Rectal smooth muscle tissue (tissue), 1 donor: ENCODE measurements around the gene TTC7B.

Source experiments
- H3K27ac ChIP-seq: one replicate; pipeline ENCODE4 v1.7.0; 2013; ENCODE audit warnings: low read depth, low read length, inconsistent platforms
- H3K27me3 ChIP-seq: one replicate; pipeline ENCODE4 v1.7.0; 2013; ENCODE audit warnings: low read length; ENCODE audit not compliant: control insufficient read depth, insufficient read depth
- H3K36me3 ChIP-seq: one replicate; pipeline ENCODE4 v1.7.0; 2013; ENCODE audit warnings: low read length; ENCODE audit not compliant: control insufficient read depth, insufficient read depth
- H3K4me1 ChIP-seq: one replicate; pipeline ENCODE4 v1.7.0; 2013; ENCODE audit warnings: low read length; ENCODE audit not compliant: control insufficient read depth, insufficient read depth
- H3K4me3 ChIP-seq: one replicate; pipeline ENCODE4 v1.7.0; 2013; ENCODE audit warnings: low read length
- H3K9ac ChIP-seq: one replicate; pipeline ENCODE4 v1.7.0; 2013; ENCODE audit warnings: low read length

The TTC7B gene

DNA sequence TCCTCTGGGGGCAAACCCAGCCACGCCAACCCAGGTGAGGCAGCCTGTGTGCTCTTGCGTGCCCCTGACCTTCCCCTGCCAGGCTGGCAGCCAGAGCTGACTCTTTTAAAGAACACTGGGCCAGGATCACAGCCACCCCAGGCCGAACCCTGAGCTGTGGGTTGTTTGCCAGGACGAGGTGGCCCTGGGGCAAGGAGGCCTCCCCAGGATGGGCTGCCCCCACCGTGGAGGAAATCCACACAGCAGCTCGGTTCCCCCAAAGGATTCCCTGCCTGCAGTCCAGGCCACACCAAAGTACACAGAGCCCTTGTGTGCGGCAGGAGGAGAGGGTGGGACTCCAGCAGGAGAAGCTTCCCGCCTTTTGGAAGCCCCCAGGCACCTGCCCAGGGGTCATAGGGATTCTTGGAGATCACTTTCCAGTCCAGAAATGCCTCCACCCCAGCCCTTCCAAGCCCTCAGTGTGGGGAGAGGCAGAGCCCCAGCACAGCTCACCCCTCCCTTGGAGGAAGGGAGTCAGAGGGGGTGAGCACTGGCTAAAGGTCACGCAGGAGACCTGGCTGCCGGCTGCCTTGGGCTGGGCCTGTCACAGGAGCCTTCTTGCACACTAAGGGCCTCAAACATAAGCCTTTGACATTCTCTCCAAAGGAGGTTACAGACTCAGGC lies 303.8 kb downstream of the TTC7B start:
- Histone ChIP-seq H3K27me3 (no peaks in the 10 kb centered on the region), H3K9ac (no peak overlapping the region), H3K27ac (peak overlapping the region; percentile 89), H3K36me3 (no peaks in the 10 kb centered on the region), H3K4me3 (no peak overlapping the region), H3K4me1 (peaks cover 20% of the 10 kb centered on the region)

DNA sequence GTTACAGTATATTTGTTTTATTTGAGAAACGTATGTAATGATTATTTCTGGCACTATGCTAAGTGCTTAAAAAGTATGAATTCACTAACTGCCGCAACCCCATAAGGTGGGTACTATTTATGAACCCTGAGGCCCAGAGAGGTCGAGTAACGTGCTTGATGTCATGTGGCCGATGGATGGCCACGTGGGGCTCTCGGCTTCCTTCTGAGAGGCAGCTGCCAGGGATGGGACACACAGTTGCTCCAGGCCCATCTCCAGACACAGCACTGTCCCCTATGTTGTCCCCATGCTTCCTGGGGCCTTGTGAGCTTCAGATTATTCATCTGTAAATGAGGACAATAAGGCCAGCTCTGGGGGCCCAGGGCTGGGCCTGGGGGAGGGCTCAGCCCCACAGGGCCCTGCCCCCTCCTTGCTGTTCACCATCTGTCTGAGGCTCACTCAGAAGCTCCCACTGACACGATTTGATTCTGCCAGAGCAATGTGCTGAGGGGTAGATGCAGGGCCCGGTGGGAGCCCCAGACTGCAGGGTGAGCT lies 304.4 kb downstream of the TTC7B start:
- Histone ChIP-seq H3K27me3 (no peaks in the 10 kb centered on the region), H3K27ac (no peak overlapping the region), H3K9ac (no peak overlapping the region), H3K4me3 (no peak overlapping the region), H3K36me3 (no peaks in the 10 kb centered on the region), H3K4me1 (peaks cover 17% of the 10 kb centered on the region)

DNA sequence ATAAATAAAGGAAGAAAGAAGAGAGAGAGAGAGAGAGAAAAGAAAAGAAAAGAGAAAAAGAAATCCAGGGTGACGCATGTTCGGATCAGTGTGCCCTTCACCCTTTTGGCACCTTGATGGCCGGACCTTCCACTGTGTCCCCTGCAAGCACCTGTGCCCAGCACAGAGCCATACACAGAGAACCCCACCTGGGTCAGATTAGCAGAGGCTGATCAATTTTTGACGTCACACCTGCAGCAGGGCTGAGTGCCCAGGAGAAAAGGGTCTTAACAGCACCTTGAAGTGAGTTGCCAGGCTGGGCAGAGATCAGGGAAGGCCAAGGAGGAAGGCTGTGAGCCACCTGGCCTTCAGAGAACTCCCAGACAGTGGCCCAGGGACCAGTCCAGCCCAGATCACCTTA lies 305.0 kb downstream of the TTC7B start:
- Histone ChIP-seq H3K9ac (no peak overlapping the region), H3K4me1 (peaks cover 17% of the 10 kb centered on the region), H3K4me3 (no peak overlapping the region), H3K36me3 (no peaks in the 10 kb centered on the region), H3K27me3 (no peaks in the 10 kb centered on the region), H3K27ac (no peak overlapping the region)

DNA sequence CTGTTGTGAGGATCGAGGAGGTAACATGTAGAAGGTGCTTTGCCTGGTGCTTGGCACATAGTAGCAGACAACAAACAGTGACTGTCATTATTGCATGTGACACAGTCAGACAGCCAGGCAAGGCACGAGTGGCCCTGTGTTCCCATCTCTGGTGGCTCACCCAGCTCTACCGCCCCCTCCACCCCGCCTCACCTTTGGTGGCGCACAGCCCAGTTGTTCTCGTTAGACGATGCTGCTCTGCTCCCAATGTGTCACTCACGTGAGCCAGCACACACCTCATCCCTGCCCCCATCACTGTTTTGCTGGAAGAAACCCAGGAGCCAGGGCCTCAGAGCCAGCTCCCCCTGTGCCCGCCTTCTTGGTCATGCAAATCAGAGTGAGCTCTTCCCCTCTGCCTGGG lies 306.1 kb downstream of the TTC7B start:
- H3K27me3 ChIP-seq, result no peaks in the 10 kb centered on the region
- H3K4me1 ChIP-seq, result peaks cover 17% of the 10 kb centered on the region
- H3K9ac ChIP-seq, result no peak overlapping the region
- H3K27ac ChIP-seq, result peak overlapping the region; percentile 50
- no peaks in the 10 kb centered on the region for H3K36me3 ChIP-seq
- no peak overlapping the region for H3K4me3 ChIP-seq

DNA sequence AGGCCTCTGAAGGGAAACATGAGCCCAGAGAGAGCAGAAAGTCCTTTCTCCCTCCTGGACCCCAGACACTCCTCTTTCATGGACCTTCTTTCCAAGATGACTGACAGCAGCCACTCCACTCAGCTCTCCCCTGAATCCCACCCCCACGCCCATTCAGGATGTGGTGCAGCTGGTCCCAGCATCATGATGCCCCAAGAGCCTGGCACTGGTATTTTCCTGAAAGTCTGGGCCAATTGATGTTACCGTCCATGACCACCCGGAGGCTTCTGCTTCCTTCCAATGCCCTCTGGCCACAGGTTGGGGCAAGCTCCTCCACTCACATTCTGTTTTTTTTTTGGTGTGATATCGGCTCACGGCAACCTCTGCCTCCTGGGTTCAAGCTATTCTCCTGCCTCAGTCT lies 306.8 kb downstream of the TTC7B start:
- H3K27me3 ChIP-seq, result no peaks in the 10 kb centered on the region
- no peaks in the 10 kb centered on the region for H3K36me3 ChIP-seq
- H3K4me1 ChIP-seq, result peaks cover 17% of the 10 kb centered on the region
- H3K9ac ChIP-seq, result no peak overlapping the region
- no peak overlapping the region for H3K27ac ChIP-seq
- no peak overlapping the region for H3K4me3 ChIP-seq

DNA sequence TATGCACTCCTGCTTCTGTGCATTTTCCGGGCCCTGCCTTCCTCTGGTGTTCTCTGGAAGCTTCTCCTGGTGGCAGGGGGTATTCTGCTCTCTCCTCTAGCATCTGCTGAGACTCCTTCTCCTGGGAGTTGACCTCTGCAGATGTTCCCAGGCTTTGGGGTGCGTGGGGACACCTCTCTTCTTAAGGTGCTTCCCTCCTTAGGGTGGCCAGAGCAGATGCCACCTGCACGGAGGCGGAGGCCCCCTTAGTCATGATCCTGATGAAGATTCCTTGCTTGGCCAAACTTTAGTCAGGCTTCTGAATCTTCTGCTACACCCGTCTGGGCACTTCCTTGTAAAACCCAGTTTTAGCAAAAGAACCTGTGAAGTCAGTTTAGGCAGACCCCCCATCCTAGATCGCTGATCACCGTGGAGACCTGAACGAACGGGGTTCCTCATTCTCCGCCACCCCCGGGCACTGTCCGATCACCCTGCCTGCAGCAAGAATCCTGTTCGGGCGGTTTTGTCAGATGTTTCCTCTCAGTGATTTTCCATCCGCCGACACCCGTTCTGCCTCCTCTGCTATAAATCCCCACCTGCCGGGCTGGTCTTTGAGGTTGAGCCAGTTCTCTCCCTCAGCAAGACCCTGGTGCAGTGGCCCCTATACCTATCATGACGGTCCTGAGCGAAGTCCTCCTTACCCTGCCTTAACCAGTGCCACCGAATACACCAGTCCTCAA lies 307.5 kb downstream of the TTC7B start:
- H3K4me3 ChIP-seq, result no peak overlapping the region
- H3K27me3 ChIP-seq, result no peaks in the 10 kb centered on the region
- peaks cover 11% of the 10 kb centered on the region for H3K4me1 ChIP-seq
- no peaks in the 10 kb centered on the region for H3K36me3 ChIP-seq
- H3K27ac ChIP-seq, result no peak overlapping the region
- no peak overlapping the region for H3K9ac ChIP-seq

DNA sequence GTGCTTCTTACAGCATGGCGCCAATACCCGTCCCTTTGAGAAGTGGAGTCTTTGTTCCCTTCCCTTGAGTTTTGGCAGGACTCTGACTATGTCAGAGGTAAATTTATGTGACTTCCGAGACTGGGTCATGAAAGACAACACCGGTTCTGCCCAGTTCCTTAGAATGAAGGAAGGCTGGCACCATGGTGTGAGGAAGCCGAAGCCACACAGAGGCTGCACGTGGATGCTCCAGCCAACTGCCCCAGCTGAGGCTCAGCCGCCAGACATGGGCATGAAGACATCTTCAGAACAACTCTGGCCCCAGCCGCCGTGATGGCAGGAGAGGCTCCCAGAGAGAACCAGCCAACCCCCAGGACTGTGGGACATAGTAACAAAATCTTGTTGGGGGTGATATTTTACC lies 308.2 kb downstream of the TTC7B start:
- H3K27ac ChIP-seq, result no peak overlapping the region
- H3K36me3 ChIP-seq, result no peaks in the 10 kb centered on the region
- no peaks in the 10 kb centered on the region for H3K27me3 ChIP-seq
- H3K9ac ChIP-seq, result no peak overlapping the region
- peaks cover 5% of the 10 kb centered on the region for H3K4me1 ChIP-seq
- no peak overlapping the region for H3K4me3 ChIP-seq

DNA sequence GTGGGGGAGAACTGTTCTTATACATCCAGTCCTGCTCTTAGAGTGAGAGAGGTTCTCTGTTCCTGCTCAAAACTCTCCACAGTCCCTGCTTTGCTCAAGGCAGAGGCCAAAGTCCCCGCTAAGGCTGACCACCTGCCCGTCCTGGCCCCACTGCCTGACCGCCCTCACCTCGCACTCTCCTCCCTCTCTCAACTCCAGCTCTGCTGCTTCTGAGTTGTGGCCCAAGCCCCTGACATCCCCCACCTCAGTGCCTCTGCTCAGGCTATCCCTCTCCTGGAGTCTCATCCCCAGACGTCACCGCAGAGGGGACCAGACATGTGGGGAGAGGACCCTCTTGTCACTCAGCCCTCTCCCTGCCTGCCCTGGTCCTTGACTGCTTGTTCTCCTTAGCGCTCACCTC lies 308.8 kb downstream of the TTC7B start:
- Histone ChIP-seq H3K27ac (no peak overlapping the region), H3K27me3 (no peaks in the 10 kb centered on the region)

DNA sequence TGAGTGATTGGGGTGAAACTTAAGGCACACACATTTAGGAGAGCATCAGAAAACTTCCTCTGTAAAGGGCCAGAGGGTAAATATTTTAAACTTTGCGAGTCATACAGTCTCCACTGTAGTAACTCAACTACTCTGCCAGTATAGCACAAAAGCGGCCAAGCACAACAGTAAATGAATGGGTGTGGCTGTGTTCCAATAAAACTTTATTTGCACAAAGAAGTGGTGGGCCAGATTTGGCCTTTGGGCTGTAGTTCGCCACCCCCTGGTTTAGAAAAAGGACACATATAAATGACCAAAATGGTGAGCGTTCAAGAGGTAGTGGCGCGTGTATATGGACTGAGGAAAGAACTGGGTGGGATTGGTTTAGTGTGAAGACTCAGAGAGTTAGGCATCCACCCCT lies 309.5 kb downstream of the TTC7B start:
- no peak overlapping the region for H3K27ac ChIP-seq
- H3K36me3 ChIP-seq, result no peaks in the 10 kb centered on the region
- no peak overlapping the region for H3K9ac ChIP-seq
- H3K4me3 ChIP-seq, result no peak overlapping the region
- no peaks in the 10 kb centered on the region for H3K4me1 ChIP-seq
- H3K27me3 ChIP-seq, result no peaks in the 10 kb centered on the region

More for the DNA sequence above, 308.8 kb downstream of the TTC7B start:
- Histone ChIP-seq H3K9ac (no peak overlapping the region), H3K4me3 (no peak overlapping the region), H3K4me1 (no peaks in the 10 kb centered on the region), H3K36me3 (no peaks in the 10 kb centered on the region)

DNA sequence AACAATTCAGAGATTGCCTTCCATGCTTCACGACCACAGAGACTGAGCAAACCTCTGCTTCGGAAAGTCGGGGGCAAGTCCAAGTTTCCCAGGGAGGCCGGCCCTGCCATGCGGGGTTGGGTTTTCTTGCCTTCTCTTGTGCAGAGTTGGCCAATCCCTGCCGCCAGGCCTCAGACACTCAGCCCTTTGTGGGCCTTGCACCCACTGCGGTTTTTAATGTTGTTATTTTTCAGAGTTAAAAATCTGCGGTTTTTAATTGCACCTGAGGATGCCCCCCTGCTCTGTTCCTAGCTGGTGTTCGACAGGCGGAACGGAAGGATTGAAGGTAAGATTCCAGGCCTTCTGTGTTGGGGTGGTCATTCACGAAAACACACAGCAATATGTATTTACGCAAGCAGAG lies 310.7 kb downstream of the TTC7B start:
- Histone ChIP-seq H3K4me3 (no peak overlapping the region), H3K4me1 (no peaks in the 10 kb centered on the region), H3K27ac (no peak overlapping the region), H3K9ac (no peak overlapping the region), H3K27me3 (no peaks in the 10 kb centered on the region), H3K36me3 (no peaks in the 10 kb centered on the region)

DNA sequence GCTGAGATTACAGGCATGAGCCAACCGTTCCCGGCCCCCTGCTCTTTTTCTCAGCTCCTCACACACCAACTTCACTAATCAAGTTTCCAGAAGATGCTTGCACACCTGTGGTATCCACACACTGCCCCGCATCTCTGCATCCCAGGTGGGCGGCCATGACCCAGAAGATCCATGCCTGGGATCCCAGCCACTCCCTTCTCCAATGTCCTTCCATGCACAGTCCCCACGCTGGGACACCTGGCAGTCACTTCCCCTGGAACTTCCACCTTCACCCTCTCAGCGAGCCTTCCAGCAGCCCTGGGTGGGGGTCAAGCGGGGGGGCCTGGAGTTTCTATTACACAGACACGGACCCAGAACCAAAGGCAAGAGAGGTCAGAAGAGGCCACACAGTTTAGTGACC lies 311.6 kb downstream of the TTC7B start:
- Histone ChIP-seq H3K9ac (no peak overlapping the region), H3K27ac (no peak overlapping the region)

DNA sequence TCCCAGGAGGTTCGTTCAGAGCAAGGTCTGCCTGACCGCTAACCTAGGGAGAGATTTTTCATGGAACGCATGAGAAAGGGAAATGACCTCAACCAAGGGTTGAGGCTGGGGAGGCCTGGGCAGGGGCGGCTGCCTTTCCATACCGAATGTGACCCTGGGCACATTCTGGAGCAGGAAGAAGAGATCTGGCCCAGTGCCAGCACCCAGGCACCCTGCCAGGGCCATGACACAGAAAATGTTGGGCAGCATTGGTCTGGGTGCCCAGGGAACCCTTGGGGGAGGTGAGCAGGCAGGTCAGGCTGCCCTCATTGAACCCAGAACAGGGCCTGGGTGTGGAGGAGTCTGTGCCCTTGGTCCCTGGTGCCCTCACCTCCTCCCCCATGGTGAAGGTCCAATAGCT lies 312.6 kb downstream of the TTC7B start:
- H3K36me3 ChIP-seq, result no peaks in the 10 kb centered on the region
- H3K9ac ChIP-seq, result no peak overlapping the region
- H3K27me3 ChIP-seq, result no peaks in the 10 kb centered on the region
- no peak overlapping the region for H3K4me3 ChIP-seq
- H3K27ac ChIP-seq, result no peak overlapping the region
- H3K4me1 ChIP-seq, result no peaks in the 10 kb centered on the region

More for the DNA sequence above, 311.6 kb downstream of the TTC7B start:
- H3K36me3 ChIP-seq, result no peaks in the 10 kb centered on the region
- H3K4me1 ChIP-seq, result no peaks in the 10 kb centered on the region
- H3K4me3 ChIP-seq, result no peak overlapping the region
- H3K27me3 ChIP-seq, result no peaks in the 10 kb centered on the region

DNA sequence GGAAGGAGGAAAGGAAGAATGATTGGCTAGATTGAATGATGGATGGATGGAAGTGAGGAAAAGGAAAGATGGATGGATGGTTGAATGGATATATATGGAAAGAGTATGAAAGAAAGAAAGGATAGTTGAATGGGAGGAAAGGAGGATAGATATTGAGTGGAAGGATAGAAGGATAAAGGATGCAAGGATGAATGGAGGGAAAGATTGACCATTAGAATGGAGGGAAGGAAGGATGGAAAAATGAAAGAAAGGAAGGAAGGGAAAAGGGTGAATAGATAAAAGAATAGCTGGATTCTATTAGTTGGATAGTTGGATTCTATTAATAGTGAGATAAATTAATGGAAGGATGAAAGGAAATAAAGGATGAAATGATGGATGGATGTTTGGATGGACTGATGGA lies 313.5 kb downstream of the TTC7B start:
- Histone ChIP-seq H3K9ac (no peak overlapping the region), H3K27me3 (no peaks in the 10 kb centered on the region), H3K36me3 (no peaks in the 10 kb centered on the region), H3K4me3 (no peak overlapping the region), H3K27ac (no peak overlapping the region), H3K4me1 (no peaks in the 10 kb centered on the region)
